H1 (cell line): ENCODE data around the gene PACS1. TPM values are rescaled to one million over a fixed set of nuclear protein-coding genes. Genes with fewer than 3 reads are reported as not detected.
A peak's percentile ranks its signal among the peaks of the same experiment; 100 is the strongest.

Experiments
- CTCF ChIA-PET: fragments of 300-600 bp; sonication (Branson Sonifier 250); formaldehyde crosslinking; loops from one replicate; lab custom pipeline; 2021; ENCODE audit not compliant: partially characterized antibody; lab: Charles Lee
- POLR2A ChIA-PET: fragments of 300-600 bp; sonication (Branson Sonifier 250); formaldehyde crosslinking; loops from one replicate; lab custom pipeline; 2021; ENCODE audit warnings: inconsistent platforms; ENCODE audit not compliant: partially characterized antibody; lab: Charles Lee
- DNase-seq, 2 experiments: peaks; one replicate each; pipeline versions ENCODE4 v3.0.0 to v3.0.0-alpha.2; 2010 to 2022; ENCODE audit warnings: low spot score in 2 of 2, low read depth in 1 of 2, mixed read lengths in 1 of 2
- FAIRE-seq: peaks from 2 replicates; lab custom pipeline; 2011; peaks lifted over from hg19 to GRCh38; lab: Jason Lieb, UNC
- H2AFZ ChIP-seq: 2 replicates; pipeline ENCODE4 v1.8.1; 2012; ENCODE audit warnings: low read length, inconsistent platforms
- H2AK5ac ChIP-seq: 2 replicates; pipeline ENCODE4 v1.6.1; 2013; ENCODE audit warnings: low read depth, low read length
- H2BK120ac ChIP-seq: replicated peaks from 2 replicates; pipeline ENCODE3; 2013; ENCODE audit warnings: low read depth, low read length, inconsistent platforms
- H2BK12ac ChIP-seq: 2 replicates; pipeline ENCODE4 v1.6.1; 2013; ENCODE audit warnings: low read depth, low read length
- H2BK15ac ChIP-seq: 2 replicates; pipeline ENCODE4 v1.6.1; 2013; ENCODE audit warnings: low read length
- H2BK20ac ChIP-seq: 2 replicates; pipeline ENCODE4 v1.6.1; 2013; ENCODE audit warnings: low read length
- H2BK5ac ChIP-seq: 2 replicates; pipeline ENCODE4 v1.6.1; 2013; ENCODE audit warnings: low read depth, low read length
- H3K14ac ChIP-seq: 2 replicates; pipeline ENCODE4 v1.6.1; 2013; ENCODE audit warnings: inconsistent platforms; ENCODE audit not compliant: insufficient read length
- H3K18ac ChIP-seq: 2 replicates; pipeline ENCODE4 v1.6.1; 2013; ENCODE audit warnings: low read length; ENCODE audit errors: extremely low read depth
- H3K23ac ChIP-seq: 2 replicates; pipeline ENCODE4 v1.6.1; 2013; ENCODE audit warnings: inconsistent platforms; ENCODE audit not compliant: insufficient read length
- H3K23me2 ChIP-seq: 2 replicates; pipeline ENCODE4 v1.6.1; 2013; ENCODE audit warnings: low read depth, low read length
- H3K27ac ChIP-seq: 2 replicates; pipeline ENCODE4 v1.6.1; 2011; ENCODE audit warnings: low read depth, low read length, inconsistent platforms
- H3K27me3 ChIP-seq, 4 experiments: replicated peaks in 1 of 4; 1 replicate in 1 of 4; 2 replicates in 3 of 4; pipeline versions ENCODE4 v1.6.1 to v1.8.1; 2011 to 2013; ENCODE audit warnings: low read length in 3 of 4, mild to moderate bottlenecking in 3 of 4, inconsistent platforms in 2 of 4, mixed read lengths in 2 of 4, moderate library complexity in 1 of 4; ENCODE audit not compliant: control insufficient read depth in 3 of 4, insufficient read depth in 3 of 4; ENCODE audit errors: extremely low read depth in 1 of 4
- H3K36me3 ChIP-seq, 4 experiments: 2 replicates each; pipeline versions ENCODE4 v1.6.1 to v1.8.1; 2011 to 2013; ENCODE audit warnings: mild to moderate bottlenecking in 4 of 4, low read length in 3 of 4, moderate library complexity in 2 of 4, control low read depth in 1 of 4, inconsistent platforms in 1 of 4; ENCODE audit not compliant: insufficient read depth in 4 of 4, control insufficient read depth in 2 of 4
- H3K4ac ChIP-seq: replicated peaks from 2 replicates; pipeline ENCODE3; 2013; ENCODE audit warnings: low read length, low read depth, mixed read lengths, inconsistent platforms; ENCODE audit not compliant: insufficient read length
- H3K4me1 ChIP-seq, 4 experiments: replicated peaks in 1 of 4; 1 replicate in 1 of 4; 2 replicates in 3 of 4; pipeline versions ENCODE4 v1.6.1 to v1.8.1; 2011 to 2013; ENCODE audit warnings: low read length in 3 of 4, inconsistent platforms in 2 of 4, mixed read lengths in 1 of 4; ENCODE audit not compliant: insufficient read depth in 4 of 4, control insufficient read depth in 3 of 4
- H3K4me2 ChIP-seq, 2 experiments: 2 replicates each; pipeline versions ENCODE4 v1.6.1 to v1.8.1; 2011 to 2013; ENCODE audit warnings: low read depth in 2 of 2, low read length in 2 of 2, control low read depth in 1 of 2, inconsistent platforms in 1 of 2, mild to moderate bottlenecking in 1 of 2; ENCODE audit not compliant: insufficient read depth in 1 of 2
- H3K4me3 ChIP-seq, 4 experiments: fragments of 200-600, 300-600 bp in 1 of 4; sonication (generic), shearing (Covaris generic), sonication (Bioruptor Twin) in 1 of 4; 2 replicates each; pipeline versions ENCODE4 v1.5.1 to v1.8.1; 2011 to 2016; ENCODE audit warnings: low read length in 4 of 4, low read depth in 3 of 4, control low read depth in 2 of 4, inconsistent platforms in 2 of 4, mild to moderate bottlenecking in 2 of 4, mixed read lengths in 1 of 4, moderate library complexity in 1 of 4; ENCODE audit not compliant: insufficient read depth in 2 of 4; ENCODE audit errors: extremely low read depth in 1 of 4
- H3K56ac ChIP-seq: replicated peaks from 2 replicates; pipeline ENCODE3; 2013; ENCODE audit warnings: low read depth, mild to moderate bottlenecking, mixed read lengths, low read length, inconsistent platforms; ENCODE audit not compliant: insufficient read length
- H3K79me1 ChIP-seq: 2 replicates; pipeline ENCODE4 v1.6.1; 2013; ENCODE audit warnings: low read depth, low read length, control low read depth
- H3K79me2 ChIP-seq, 2 experiments: 2 replicates each; pipeline versions ENCODE4 v1.6.1 to v1.8.1; 2012 to 2013; ENCODE audit warnings: low read length in 2 of 2, mild to moderate bottlenecking in 2 of 2, inconsistent platforms in 1 of 2; ENCODE audit not compliant: insufficient read depth in 2 of 2, control insufficient read depth in 1 of 2
- H3K9ac ChIP-seq, 4 experiments: replicated peaks in 1 of 4; 1 replicate in 1 of 4; 2 replicates in 3 of 4; pipeline versions ENCODE4 v1.6.1 to v1.8.1; 2011 to 2013; ENCODE audit warnings: low read depth in 3 of 4, low read length in 3 of 4, control low read depth in 2 of 4, mild to moderate bottlenecking in 2 of 4, moderate library complexity in 2 of 4, inconsistent platforms in 1 of 4; ENCODE audit errors: extremely low read depth in 1 of 4
- H3K9me3 ChIP-seq, 2 experiments: 2 replicates each; pipeline versions ENCODE4 v1.6.1 to v1.8.1; 2012 to 2013; ENCODE audit warnings: mild to moderate bottlenecking in 2 of 2, moderate library complexity in 2 of 2, control low read depth in 1 of 2, inconsistent platforms in 1 of 2, low read depth in 1 of 2, low read length in 1 of 2, mixed read lengths in 1 of 2; ENCODE audit not compliant: insufficient read depth in 2 of 2
- H4K20me1 ChIP-seq, 2 experiments: replicated peaks in 1 of 2; 2 replicates each; pipeline versions ENCODE3 to v1.8.1; 2011 to 2013; ENCODE audit warnings: inconsistent platforms in 2 of 2, low read length in 2 of 2, mild to moderate bottlenecking in 1 of 2; ENCODE audit not compliant: insufficient read depth in 2 of 2, control insufficient read depth in 1 of 2
- H4K5ac ChIP-seq: 2 replicates; pipeline ENCODE4 v1.6.1; 2013; ENCODE audit warnings: low read length, low read depth, mixed read lengths, inconsistent platforms; ENCODE audit not compliant: insufficient read length
- H4K8ac ChIP-seq: 2 replicates; pipeline ENCODE4 v1.8.0; 2013; ENCODE audit warnings: mild to moderate bottlenecking, moderate library complexity, low read length, inconsistent platforms; ENCODE audit not compliant: insufficient read depth; ENCODE audit errors: extremely low read depth
- H4K91ac ChIP-seq: replicated peaks from 2 replicates; pipeline ENCODE3; 2013; ENCODE audit warnings: low read length, mixed read lengths, inconsistent platforms; ENCODE audit not compliant: insufficient read length
- CHD2 ChIP-seq: IDR thresholded peaks from 2 replicates; pipeline ENCODE4 v1.6.1; 2012; ENCODE audit warnings: low read length, improper control_type of control experiment
- EGR1 ChIP-seq: IDR thresholded peaks from 2 replicates; pipeline ENCODE4 v1.6.1; 2011; ENCODE audit warnings: low read depth, low read length, borderline replicate concordance
- EP300 ChIP-seq, 2 experiments: IDR thresholded peaks; 1 replicate in 1 of 2; 2 replicates in 1 of 2; pipeline ENCODE4 v1.6.1; 2011 to 2012; ENCODE audit warnings: low read depth in 2 of 2, low read length in 2 of 2, mild to moderate bottlenecking in 2 of 2, borderline replicate concordance in 1 of 2, inconsistent platforms in 1 of 2, moderate library complexity in 1 of 2
- POLR2A ChIP-seq, 2 experiments: IDR thresholded peaks; 1 replicate in 1 of 2; 2 replicates in 1 of 2; pipeline ENCODE4 v1.6.1; 2011; ENCODE audit warnings: low read depth in 2 of 2, low read length in 2 of 2, mild to moderate bottlenecking in 2 of 2; ENCODE audit errors: control extremely low read depth in 1 of 2
- TCF12 ChIP-seq: IDR thresholded peaks from 2 replicates; pipeline ENCODE4 v1.6.1; 2011; ENCODE audit warnings: low read depth, mild to moderate bottlenecking, low read length
- ZNF274 ChIP-seq: IDR thresholded peaks from 2 replicates; pipeline ENCODE4 v1.7.0; 2012; ENCODE audit warnings: low read length, borderline replicate concordance; ENCODE audit errors: extremely low read depth
- WGBS, 2 experiments: shearing (Covaris generic) in 1 of 2; methylation state at CpG; one replicate each; pipeline versions ENCODE4 v1.1.6 to v1.1.7; 2013 to 2015; ENCODE audit warnings: low lambda C conversion rate in 2 of 2, mixed read lengths in 2 of 2, inconsistent platforms in 1 of 2, low coverage in 1 of 2, missing lambda C conversion rate in 1 of 2; ENCODE audit not compliant: insufficient replicate concordance in 2 of 2, insufficient coverage in 1 of 2, insufficient read length in 1 of 2; ENCODE audit errors: extremely low coverage in 1 of 2, missing lambda C conversion rate in 1 of 2; 5-methylcytosine and 5-hydroxymethylcytosine counted together
- polyA plus RNA-seq, 7 experiments: library from polyadenylated mRNA; depleted of rRNA in 3 of 7; stranded (reverse) in 5 of 7; unstranded in 2 of 7; fragments of >200 nt in 5 of 7; fragments of 200-250 nt in 2 of 7; gene quantifications; 1 replicate in 5 of 7; 2 replicates in 1 of 7; 4 replicates in 1 of 7; pipeline versions ENCODE4 v1.2.1 to v1.2.3, GENCODE V29; 2011 to 2013; ENCODE audit warnings: missing spikeins in 2 of 7, mixed read lengths in 2 of 7
- total RNA-seq: library from RNA; stranded (reverse); fragmentation: NEBNext Ultra II Directional; extraction: Animal tissue kit (Norgen Biotek cat#: 25700); gene quantifications from 2 replicates; pipeline ENCODE4 v1.2.1, GENCODE V29; 2021
- TF ChIP-seq, protein P1 (sequence below), 3 experiments: IDR thresholded peaks; 1 replicate in 2 of 3; 2 replicates in 1 of 3; pipeline versions ENCODE4 v1.5.1 to v1.6.1; 2011; ENCODE audit warnings: low read length in 3 of 3, mild to moderate bottlenecking in 3 of 3, inconsistent platforms in 2 of 3, low read depth in 1 of 3, moderate library complexity in 1 of 3; ENCODE audit not compliant: insufficient read depth in 1 of 3; ENCODE audit errors: control extremely low read depth in 1 of 3
- TF ChIP-seq, protein P2 (sequence below): IDR thresholded peaks from 2 replicates; pipeline ENCODE4 v1.6.1; 2012; ENCODE audit warnings: inconsistent platforms

Gene PACS1
- total and polyA plus RNA-seq, 2 of the 8 experiments (the other 6 are each of a cell fraction or from before 2014, with no cell fraction given) = 11.5 to 36.0 TPM

DNA sequence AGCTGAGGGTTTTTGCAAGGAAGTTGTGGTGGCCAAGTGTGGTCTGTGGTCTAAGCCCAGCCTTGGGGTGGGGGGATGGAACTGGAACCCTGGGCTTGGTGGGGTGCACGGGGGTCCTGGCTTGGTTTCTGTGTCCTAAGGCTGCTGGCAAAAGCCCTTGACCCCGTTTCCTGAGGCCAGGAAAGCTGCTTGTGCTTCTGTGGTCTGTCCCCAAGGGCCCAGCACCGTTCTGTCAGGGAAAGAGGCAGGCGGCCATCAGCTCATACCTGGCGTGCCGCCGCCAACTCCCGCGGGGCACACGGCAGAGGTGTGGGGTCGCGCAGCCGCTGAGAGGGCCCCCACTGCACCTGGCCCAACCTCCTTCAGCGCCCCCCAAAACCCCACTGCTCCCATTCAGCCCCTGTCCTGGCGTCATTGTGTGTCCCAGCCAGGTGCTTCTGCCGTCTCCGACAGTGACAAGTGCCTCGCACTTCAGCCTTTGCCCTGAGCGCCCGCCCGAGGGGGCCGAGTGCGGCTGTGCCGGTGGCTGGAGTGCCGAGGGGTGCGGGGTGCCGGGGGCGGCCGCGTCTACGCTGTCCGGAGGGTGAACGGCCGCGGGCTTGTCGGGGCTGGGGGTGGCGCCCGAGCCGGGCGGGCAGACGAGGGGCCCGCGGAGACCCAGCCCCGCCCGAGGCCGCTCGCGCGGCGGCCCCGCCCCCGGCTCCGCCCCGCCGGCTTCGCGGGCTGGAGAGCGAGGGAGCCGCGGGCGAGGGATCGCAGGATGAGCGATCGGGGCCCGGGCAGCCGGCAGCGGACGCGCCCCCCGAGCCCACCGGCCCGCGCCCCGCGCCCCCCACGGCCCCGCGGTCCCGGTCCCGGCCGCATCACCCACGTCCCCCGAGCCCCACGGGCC is 207.6 kb downstream of the PACS1 start, which contains the start of gene CNIH2:
CNIH2 (plus strand) TSS at position 705 of the 892 bp plus-strand sequence. CDS start 282 bp downstream, outside the sequence.
- peak within 1 kb of the TSS; percentile 73 to 77 for H3K4me2 ChIP-seq
- H3K23me2 ChIP-seq = peaks cover 4% of the 10 kb centered on the region; the same call in 1 of the 2 replicates
- no peak within 1 kb of the TSS for H3K14ac ChIP-seq
- POLR2A ChIA-PET = interaction anchor here (0.9 to 7.9 kb wide), 10 partner anchors 8 to 230 kb away, joined by 3 to 125 read pairs (median 4); partner anchors contain the start of genes RAB1B and YIF1A
- no peak within 1 kb of the TSS for H3K4ac ChIP-seq
- no peak within 1 kb of the TSS for H3K27ac ChIP-seq
- peaks cover 4 to 20% of the 10 kb centered on the region in 2 experiments for H4K20me1 ChIP-seq
- no peak within 1 kb of the TSS for H3K23ac ChIP-seq
- no peak within 1 kb of the TSS for H4K8ac ChIP-seq
- CTCF ChIA-PET = interaction anchor here (0.5 to 1.4 kb wide), 8 partner anchors 9 to 497 kb away, joined by 3 to 6 read pairs (median 4); partner anchors contain the start of genes AP5B1, CD248, RAB1B and YIF1A
- peak within 1 kb of the TSS in 2 of 4 experiments; percentile 40 to 45; a peak in 3 of 7 replicates for H3K9ac ChIP-seq
- no peak within 1 kb of the TSS for H2AK5ac ChIP-seq
- H2BK120ac ChIP-seq = no peak within 1 kb of the TSS
- peak within 1 kb of the TSS; percentile 32; the same call in 1 of the 2 replicates for H3K18ac ChIP-seq
- no peak within 1 kb of the TSS for H2AFZ ChIP-seq
- WGBS, 2 experiments = 8% methylated on average over 14 of the region's 84 CpGs; no CpG with 5 or more reads in 1 of the 2 experiments
- H3K4me1 ChIP-seq = peaks cover 0 to 14% (median 9%) of the 10 kb centered on the region in 4 experiments; a peak in 5 of 7 replicates
- no peak within 1 kb of the TSS for H3K56ac ChIP-seq
- H3K27me3 ChIP-seq = peaks cover 0 to 4% (median under 1%) of the 10 kb centered on the region in 4 experiments; a peak in 2 of 7 replicates
- H3K36me3 ChIP-seq = peaks cover 2 to 24% (median 10%) of the 10 kb centered on the region in 4 experiments
- H3K79me1 ChIP-seq = no peaks in the 10 kb centered on the region
- no peak within 1 kb of the TSS for H4K5ac ChIP-seq
- no peak within 1 kb of the TSS for H2BK12ac ChIP-seq
- H4K91ac ChIP-seq = no peak within 1 kb of the TSS
- no peak for FAIRE-seq
- DNase-seq = peak in 1 of 2 experiments; percentile 78
- H3K9me3 ChIP-seq = no peaks in the 10 kb centered on the region
- H2BK15ac ChIP-seq = no peak within 1 kb of the TSS
- no peaks in the 10 kb centered on the region for H3K79me2 ChIP-seq
- H2BK20ac ChIP-seq = no peak within 1 kb of the TSS
- H3K4me3 ChIP-seq = peak within 1 kb of the TSS; percentile 27 to 68 (median 40)
- no peak within 1 kb of the TSS for H2BK5ac ChIP-seq
- no peak for TF ChIP-seq ZNF274
- TF ChIP-seq, protein P1, sequence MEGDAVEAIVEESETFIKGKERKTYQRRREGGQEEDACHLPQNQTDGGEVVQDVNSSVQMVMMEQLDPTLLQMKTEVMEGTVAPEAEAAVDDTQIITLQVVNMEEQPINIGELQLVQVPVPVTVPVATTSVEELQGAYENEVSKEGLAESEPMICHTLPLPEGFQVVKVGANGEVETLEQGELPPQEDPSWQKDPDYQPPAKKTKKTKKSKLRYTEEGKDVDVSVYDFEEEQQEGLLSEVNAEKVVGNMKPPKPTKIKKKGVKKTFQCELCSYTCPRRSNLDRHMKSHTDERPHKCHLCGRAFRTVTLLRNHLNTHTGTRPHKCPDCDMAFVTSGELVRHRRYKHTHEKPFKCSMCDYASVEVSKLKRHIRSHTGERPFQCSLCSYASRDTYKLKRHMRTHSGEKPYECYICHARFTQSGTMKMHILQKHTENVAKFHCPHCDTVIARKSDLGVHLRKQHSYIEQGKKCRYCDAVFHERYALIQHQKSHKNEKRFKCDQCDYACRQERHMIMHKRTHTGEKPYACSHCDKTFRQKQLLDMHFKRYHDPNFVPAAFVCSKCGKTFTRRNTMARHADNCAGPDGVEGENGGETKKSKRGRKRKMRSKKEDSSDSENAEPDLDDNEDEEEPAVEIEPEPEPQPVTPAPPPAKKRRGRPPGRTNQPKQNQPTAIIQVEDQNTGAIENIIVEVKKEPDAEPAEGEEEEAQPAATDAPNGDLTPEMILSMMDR (IDR thresholded peaks at IDR 0.05; ENCODE audit: control extremely low read depth in 1 of 3, insufficient read depth in 1 of 3, low read depth in 1 of 3, low read length in 3 of 3) = no peak
- peak in 1 of 2 experiments; percentile 36; a peak in 1 of 3 replicates for TF ChIP-seq POLR2A (IDR thresholded peaks at IDR 0.05; ENCODE audit: control extremely low read depth in 1 of 2, low read depth in 2 of 2, low read length in 2 of 2)
- TF ChIP-seq EGR1 = no peak
- TF ChIP-seq, protein P2, sequence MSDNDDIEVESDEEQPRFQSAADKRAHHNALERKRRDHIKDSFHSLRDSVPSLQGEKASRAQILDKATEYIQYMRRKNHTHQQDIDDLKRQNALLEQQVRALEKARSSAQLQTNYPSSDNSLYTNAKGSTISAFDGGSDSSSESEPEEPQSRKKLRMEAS = no peak
- no peak for TF ChIP-seq TCF12
- TF ChIP-seq CHD2 = no peak
- TF ChIP-seq EP300 (IDR thresholded peaks at IDR 0.05; ENCODE audit: borderline replicate concordance in 1 of 2, low read depth in 2 of 2, low read length in 2 of 2) = no peak
